ENCODE results near the gene GMEB2.

Gene GMEB2

DNA sequence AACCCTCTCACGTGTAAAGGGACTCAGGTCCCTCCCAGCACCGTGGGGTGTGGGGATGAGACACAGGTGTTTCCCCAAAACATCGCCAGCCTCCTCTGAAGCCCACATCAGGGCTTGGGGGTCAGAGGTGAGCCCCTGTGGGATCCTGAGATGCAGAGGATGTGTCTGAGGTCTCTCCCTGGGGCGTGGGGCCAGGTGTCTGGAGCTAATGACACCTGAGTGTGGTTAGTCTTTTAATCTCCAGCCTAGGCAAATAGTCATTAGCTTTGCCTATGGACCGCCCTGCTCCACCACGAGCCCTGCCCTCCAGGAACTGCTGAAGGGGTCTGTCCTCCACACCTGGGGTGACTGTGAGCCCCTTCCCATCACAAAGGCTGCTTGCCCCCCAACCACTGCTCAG lies 81.1 kb downstream of the GMEB2 start:
- DNase-seq (ENCODE audit: low read depth in 2 of 2), result no peak

DNA sequence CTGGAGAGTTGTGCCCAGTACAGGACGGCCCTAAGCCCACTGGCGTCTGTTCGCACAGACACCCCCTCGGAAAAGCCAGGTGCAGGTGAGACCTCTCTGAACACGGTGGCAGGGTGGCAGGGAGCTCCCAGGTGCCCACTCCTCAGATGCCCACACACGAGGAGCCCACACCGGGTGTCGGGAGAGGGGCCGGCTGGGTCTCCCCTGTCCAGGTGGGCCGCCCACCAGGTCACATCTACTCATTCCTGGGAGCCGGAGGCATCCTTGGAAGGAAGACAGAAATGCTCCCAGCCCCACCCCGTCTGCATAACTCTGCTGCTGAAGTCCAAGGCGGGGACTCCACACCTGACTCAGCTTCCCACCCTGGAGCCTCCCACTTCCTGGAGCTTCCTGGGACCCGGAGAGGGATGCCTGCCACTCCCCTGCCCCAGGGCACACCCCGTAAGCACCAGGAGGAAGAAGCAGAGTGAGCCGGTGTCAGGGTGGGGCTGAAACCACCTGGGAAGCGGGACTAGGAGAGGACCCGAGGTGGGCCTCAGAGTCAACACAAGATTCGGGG lies 81.9 kb downstream of the GMEB2 start:
- DNase-seq (ENCODE audit: low read depth in 2 of 2), result no peak

DNA sequence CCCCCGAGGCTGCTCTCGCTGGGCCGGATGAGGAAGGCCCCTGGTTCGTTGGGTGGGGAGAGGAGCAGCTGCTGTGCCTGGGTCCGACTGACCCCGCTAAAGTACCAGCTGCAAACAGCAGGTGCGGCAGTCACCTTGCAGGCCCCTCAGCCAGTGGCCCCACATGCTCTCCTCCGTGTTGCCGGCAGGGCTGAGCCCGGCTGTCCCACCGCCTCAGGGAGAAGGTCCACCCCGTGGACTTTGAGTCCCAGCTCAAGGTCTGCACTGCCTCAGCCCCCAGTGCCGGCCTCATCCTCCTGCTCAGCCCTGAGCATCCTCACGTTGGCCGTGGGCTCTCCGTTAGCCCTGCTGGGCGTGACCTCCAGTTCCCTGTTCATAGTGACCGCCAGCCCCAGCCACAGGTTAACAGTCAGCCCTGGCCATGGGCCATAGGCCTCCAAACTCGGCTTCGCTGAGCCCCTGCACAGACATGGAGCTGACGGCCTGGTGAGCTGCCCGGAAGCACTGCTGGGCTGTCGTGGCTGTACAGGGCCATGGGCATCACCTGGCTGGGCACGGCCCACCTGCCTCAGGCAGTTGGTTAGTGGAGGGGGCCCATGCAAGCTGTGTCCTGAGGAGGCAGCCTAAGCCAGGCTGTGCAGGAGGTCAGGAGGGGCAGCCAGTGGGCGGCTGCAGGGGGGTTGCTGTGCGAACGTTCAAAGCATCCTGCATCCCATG lies 82.5 kb downstream of the GMEB2 start:
- DNase-seq (ENCODE audit: low read depth in 2 of 2), result no peak

DNA sequence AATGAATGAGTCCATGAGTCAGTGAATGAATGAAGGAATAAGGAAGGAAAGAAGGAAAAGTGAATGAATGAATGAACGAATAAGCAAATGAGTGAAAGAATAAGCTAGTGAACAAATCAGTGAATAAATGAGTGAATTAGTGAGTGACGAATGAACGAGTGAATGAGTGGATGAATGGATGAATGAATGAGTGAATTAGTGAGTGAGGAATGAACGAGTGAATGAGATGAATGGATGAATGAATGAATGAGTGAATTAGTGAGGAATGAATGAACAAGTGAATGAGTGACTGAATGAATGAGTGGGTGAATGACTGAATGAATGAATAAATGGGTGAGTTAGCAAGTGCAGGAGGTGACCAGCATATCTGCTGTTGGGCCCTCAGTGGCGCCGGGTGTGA lies 83.2 kb downstream of the GMEB2 start:
- DNase-seq (ENCODE audit: low read depth in 2 of 2), result no peak

GRCh38 chr20:63543131-63543530 lies 83.8 kb downstream of the GMEB2 start:
- DNase-seq (ENCODE audit: low read depth in 2 of 2), result no peak

DNA sequence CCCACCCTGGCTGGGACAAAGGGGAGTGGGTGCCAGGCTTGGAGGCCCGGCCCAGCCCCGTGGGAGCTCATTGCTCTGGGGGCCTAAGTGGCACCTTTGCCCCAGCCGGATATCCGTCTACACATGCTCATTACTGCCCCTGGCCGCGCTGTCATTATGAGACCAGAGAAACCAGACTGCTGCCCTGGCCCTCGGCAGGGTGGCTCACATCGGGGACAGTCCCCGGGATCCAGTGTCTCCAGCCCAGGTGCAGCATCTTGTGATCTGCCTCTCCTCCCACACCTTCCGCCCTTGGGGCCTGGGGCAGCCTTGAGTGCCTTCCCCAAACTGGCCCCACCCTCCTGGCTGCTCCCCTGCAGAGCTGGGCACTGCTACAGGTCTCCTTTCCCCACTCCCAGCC lies 84.2 kb downstream of the GMEB2 start:
- no peak for DNase-seq (ENCODE audit: low read depth in 2 of 2)

- DNase-seq (ENCODE audit: low read depth in 2 of 2), result no peak
Measured at GRCh38 chr20:63542031-63542559, 84.8 kb downstream of the GMEB2 start.

DNA sequence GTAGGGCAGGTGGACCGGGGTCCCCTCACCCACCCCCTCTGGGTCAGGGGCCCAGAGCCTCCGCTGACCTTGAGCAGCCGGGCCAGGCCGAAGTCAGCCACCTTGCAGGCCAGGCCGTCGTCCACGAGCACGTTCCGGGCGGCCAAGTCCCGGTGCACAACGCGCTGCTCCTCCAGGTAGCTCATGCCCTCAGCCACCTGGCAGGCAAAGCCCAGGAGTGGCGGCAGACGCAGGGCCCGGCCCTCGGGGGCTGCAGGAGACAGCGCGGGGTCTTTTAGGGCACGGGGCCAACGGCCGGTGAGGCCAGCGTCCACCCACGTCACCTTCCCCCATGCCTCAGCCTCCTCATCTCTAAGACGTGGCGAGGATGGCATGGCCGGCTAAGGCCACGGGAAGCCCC lies 85.5 kb downstream of the GMEB2 start:
- DNase-seq (ENCODE audit: low read depth in 2 of 2), result no peak

DNA sequence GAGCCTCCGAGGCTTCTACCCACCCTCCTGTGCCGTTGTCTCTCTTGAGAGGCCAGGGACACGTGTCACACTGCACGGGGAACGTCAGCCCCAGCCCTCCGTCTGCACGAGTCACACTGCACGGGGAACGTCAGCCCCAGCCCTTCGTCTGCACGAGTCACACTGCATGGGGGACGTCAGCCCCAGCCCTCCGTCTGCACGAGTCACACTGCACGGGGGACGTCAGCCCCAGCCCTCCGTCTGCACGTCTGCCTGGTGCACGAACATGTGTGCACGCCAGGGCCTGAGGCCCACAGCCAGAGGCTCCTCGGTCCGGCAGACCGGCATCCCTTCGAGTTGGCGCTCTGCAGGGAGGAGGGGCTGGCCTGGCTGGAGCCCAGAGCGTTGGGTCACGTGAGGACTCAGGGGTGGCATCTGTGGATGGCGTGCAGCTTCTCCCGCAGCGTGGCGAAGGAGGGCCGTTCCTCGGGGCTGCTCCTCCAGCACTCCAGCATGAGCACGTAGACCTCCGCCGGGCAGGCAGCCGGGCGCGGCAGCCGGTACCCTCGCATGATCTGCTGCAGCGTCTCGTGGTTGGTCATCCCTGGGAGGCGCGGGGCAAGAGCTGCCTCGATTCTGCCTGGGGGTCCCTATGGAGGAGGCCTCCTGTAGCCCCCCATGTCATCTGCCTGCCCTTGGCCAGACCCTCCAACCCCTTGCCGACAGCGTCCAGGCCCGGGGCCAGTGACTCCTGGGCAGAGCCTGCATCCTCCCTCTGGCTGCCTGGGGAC lies 86.3 kb downstream of the GMEB2 start:
- no peak for DNase-seq (ENCODE audit: low read depth in 2 of 2)

DNA sequence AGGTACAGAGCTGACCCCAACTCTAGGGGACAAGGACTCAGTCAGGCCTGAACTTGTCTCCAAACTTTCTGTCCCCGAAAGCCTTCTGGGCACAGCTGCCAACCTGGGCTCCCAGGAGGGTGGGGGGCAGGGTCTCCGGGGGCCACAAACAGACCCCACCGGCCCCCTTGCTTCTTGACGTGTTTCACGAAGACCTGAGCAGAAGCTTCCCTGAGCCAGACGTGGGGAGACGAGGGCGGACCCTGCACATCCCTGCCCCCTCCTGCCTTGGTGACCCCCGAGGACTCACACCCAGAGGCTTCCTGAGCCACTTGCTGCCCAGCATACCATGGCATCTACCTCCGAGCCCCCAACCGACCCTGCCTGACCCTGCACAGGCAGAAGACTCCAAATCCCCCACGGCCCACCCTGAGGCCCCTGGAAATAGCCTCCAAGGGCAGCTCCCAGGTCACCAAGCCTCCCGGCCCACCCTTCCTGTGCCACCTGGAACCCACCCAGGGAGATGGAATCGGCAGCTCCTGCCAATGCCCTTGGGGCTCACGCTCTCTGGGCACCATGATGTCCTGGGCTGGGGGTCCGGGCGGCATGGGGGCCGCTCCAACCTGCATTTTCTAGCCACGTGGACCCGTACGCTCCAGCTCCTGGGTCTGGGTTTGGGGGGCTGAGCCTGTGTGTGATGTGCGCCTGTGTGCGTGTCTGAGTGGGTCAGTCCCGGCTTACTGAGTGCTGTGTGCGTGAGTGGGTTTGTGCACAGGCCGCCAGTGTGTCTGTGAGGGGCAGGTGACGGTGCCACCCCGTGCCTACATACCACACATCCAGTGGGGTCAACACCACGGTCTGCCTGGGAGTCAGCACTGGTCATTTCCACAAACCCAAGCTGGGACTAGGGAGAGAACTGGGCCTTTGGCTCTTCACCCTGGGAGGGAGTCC lies 87.2 kb downstream of the GMEB2 start:
- no peak for DNase-seq (ENCODE audit: low read depth in 2 of 2)

- no peak for DNase-seq (ENCODE audit: low read depth in 2 of 2)
Measured at GRCh38 chr20:63539092-63539430, 87.8 kb downstream of the GMEB2 start.

- DNase-seq (ENCODE audit: low read depth in 2 of 2), result no peak
Measured at GRCh38 chr20:63538204-63539091, 88.5 kb downstream of the GMEB2 start.

All from stimulated activated CD8-positive, alpha-beta memory T cell treated with anti-CD3 and anti-CD28 coated beads, Interleukin-15, amount 100 ng/mL, for 4 hours (primary cell).